Stimulated activated CD8-positive, alpha-beta memory T cell treated with anti-CD3 and anti-CD28 coated beads, Interleukin-4, amount 100 ng/mL, for 24 hours (primary cell): ENCODE data around the gene STK35.

Source experiments
- DNase-seq: peaks from one replicate; pipeline ENCODE4 v3.0.0-alpha.2; 2020; ENCODE audit warnings: low read depth

Gene STK35

DNA sequence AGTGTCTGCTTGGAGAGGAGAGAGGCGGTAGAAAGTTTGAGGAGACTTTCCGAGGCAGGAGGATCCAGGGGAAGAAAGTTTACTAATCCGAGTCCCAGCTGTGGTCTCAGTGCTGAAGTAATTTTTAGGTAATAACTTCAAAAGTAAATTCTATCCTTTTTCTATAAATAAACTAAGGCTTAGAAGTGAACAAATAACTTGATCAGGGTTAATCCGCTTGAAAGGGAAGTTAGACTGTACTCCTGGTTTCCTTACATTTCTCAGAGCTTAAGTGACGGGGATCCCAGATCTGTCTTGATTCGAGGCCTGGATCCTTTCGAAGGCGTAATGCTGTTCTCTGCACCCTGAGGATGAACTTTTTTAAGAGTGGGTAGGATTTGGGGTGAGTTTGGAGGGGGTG, 2.6 kb downstream of the STK35 start:
- DNase-seq = no peak

DNA sequence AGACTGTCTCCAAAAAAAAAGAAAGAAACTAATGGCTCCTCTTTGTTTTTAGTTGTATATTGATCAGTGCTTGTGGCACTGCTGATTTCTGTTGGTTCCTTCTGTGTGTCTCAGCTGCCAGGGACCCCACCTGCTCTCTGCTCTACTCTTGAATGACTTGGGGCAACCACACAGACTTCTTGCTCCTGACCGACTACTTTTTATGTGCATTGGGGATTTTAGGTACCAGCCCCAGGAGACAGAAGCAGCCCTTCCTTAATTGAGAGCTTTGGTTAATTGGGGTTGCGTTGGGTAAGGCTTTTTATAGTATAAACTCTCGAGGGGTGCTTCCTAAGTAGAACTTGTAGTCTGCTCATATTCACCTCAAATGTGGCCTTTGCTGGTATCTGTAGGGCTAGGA, 6.9 kb downstream of the STK35 start:
- no peak for DNase-seq

DNA sequence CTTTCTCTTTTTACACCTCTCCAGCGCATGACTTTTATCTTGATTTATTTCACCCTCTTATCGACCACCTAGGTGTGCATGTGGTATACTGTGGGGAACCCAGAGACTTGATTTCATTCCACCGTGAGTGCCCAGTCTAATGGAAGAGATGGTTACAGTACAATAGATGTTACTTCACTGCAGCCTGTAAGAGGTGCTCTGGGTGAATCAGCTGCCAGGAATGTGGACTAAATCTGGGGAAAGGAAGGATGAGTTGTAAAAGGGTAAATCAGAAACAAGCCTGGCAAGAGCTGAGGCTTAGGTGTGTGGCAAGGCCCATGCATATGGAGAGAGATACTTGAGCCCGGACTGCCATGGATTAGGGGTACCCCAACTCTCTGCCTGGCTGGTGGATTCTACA, 7.4 kb downstream of the STK35 start:
- DNase-seq = no peak

DNA sequence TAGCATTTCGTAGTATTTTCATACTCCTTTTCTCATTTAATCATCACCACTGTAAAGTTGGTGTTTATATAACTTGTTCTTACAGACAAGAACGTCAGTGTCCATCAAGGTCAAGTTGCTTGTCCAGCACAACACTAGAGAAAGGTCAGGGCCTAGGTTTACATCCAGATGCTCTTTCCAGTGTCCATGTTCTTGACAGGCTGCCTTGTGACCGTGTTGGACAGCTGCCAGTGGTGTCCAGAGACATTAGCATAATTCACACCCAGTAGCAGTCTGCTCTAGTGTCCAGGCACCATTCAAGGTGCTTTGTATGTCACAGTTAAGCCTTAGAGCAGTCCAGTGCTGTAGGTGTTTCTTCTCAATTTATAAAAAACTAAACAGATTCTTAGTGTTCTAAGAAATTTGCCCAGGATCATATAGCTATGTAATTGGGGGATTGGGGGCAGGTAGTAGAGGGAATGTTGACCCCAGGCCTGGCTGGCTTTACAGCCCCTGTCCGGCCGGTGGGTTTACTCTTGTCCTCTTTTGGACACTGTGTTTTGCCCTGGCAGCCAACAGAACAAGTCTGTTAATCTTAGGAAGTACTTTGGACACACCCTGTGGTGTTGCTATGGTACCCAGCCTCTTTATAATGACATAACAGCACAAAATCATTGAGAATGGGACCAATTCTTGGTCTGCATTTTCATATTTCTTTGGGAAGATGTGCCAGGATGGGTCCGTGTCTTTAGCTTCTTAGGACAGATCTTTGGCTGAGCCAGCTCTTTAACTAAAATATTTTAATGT, 8.0 kb downstream of the STK35 start:
- no peak for DNase-seq

DNA sequence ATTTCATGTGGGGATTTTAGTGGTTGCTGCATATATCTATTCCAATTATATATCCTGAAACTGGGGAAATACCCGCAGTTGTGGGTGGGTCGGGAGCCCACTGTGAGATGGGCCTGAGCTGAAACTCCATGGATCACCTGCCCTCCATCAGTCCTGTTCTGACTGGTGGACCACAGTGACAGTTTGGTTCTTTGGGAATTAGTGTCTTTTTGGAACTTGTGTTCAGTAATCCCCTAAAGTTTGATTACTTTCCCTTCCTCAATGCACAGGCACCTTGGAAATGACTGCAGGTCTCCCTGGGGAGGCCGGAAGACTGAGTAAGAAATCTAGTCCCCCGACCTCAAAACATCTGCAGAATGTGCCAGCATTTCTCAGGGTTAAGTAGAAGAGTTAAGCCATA, 11.3 kb downstream of the STK35 start:
- no peak for DNase-seq

DNA sequence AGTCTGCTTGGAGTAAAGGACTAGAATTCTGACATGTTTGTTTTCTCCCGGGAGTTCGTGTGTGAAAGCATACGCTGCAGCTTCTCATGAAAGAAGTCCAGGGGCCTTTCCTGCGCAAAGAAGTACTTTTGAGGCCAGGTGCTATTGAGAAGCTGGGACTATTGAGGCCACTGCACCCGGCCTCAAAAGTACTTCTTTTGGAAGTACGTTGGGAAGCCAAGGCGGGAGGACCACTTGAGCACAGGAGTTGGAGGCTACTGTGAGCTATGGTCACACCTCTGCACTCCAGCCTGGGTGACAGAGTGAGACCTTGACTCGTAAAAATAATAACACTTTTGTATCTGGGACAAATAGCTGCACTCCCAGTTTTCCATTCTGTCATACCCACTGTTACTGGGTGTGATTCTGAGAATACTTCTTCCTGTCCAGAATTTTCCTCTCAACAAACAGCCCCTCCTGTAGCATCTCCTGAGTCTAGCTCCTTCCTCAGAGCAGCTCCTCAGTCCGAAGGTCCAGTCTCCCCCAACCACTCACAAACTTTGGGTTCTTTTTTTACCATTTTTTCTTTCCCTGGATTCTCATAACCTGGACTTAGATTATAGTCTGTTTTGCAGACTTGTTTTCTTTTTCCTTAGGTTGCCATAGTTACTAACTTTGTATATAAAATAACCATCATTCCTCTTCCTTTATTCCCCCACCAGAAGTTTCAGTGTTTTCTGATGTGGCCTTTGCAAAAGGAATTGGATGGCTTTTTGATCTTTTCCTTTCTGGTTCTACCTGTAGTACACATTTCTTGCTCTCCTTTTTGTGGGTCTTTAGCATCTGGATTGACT, 12.7 kb downstream of the STK35 start:
- no peak for DNase-seq

DNA sequence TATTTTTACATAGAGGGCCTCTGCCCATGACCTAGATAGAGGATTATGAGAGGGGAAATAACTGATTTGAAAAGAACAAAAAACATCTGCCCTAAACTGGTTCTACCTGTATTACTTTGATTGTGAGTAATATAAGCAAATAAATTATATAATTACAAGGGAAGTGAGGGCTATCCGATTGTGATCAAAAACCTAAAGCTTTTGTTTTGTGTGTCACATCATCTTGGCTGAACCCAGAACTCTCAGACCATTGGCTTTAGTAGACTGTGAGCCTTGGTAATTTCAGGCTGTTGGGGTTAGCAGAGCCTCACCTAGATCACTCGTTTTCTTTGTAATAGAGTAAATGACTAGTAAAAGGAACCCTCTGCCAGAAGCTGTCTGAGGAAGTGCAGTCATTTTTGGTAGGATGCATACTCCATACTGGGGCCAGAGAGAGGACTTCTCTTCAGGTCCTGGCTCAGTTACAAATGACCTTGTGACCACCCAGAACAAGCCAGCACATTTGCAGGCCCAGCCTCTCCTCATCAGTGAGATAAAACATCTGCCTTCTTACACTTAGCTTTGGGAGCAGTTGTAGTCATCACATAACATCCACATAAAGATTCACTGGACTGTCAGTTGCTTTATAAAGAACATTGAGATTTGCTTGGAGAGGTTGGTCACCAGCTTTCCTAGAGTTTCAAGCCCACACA, 13.5 kb downstream of the STK35 start:
- no peak for DNase-seq

DNA sequence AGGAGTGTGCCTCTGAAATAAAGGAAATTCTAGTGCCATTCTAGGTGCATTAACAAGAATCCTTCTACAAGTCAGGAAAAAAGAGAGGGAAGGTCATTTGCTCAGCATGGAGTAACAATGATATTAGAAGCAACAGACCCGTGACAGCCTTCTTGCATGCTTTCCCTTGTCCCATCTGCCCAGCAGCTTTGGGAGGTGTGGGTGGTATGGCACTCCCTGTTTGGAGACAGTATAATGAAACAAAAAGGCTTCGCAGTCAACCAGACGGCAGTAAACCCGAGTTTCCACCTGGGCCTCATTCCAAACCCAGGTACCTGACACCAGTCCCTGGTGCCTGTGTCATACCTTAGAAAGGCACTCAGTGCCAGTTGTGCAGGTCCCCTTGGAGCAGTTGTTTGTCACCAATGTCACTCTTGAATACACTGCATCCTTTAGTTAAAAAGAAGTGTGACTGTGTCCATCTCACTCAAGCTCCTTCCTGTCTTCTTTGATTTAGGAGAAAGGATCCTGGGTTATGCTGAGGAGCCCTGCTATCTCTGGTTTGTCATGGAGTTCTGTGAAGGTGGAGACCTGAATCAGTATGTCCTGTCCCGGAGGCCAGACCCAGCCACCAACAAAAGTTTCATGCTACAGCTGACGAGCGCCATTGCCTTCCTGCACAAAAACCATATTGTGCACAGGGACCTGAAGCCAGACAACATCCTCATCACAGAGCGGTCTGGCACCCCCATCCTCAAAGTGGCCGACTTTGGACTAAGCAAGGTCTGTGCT, 14.7 kb downstream of the STK35 start:
- no peak for DNase-seq

DNA sequence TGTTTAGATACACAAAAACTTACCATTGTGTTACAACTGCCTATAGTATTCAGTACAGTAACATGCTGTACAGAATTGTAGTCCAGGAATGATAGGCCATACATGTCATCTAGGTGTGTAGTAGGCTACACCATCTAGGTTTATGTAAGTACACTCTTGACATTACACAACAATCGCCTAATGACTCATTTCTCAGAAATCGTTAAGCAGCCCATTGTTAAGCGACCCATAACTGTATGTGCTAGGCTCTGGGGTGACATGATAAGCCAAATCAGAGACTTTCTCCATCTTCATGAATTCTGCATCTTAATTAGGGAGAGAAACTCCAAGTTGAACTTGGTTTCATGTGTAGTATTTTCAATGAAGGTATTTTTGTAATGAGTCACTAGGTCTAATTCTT, 17.2 kb downstream of the STK35 start:
- no peak for DNase-seq

DNA sequence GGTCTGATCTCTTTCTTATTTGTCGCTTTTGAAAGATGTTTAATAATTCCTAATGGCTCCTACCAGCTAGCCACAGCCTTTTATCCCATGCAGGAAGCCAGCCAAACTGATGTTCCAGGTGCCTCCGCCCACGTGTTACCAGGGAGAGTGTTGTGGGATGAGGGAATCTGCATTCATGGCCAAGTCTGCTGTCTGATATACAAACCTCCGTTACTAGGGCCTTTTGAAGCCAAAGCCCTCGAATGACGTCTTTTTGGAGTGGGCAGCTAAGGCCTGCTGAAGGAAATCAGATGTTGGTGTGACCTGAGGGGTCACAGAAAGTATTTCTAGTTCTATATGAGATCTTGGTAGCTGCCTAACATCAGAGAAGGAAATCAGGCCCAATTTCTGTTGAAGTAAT, 21.3 kb downstream of the STK35 start:
- DNase-seq = no peak

DNA sequence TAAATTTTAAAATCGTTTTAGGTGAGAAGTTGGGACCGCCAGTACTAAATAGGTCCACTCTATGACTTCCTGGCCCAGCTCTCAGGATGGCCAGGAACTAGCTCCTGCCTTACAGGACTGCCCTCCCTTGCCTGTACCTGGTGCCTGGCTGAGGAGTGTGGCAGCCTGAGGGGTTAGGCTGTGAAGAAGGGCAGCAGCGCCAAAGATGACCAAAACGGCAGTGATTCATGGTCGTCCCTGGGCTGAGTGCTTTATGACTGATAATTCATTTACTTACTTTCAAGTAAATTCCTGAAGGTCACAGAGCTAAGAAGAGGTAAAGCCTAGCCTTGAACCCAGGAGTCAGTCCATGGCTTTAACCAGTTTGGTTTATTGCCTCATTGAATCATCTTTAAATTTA, 22.1 kb downstream of the STK35 start:
- no peak for DNase-seq

DNA sequence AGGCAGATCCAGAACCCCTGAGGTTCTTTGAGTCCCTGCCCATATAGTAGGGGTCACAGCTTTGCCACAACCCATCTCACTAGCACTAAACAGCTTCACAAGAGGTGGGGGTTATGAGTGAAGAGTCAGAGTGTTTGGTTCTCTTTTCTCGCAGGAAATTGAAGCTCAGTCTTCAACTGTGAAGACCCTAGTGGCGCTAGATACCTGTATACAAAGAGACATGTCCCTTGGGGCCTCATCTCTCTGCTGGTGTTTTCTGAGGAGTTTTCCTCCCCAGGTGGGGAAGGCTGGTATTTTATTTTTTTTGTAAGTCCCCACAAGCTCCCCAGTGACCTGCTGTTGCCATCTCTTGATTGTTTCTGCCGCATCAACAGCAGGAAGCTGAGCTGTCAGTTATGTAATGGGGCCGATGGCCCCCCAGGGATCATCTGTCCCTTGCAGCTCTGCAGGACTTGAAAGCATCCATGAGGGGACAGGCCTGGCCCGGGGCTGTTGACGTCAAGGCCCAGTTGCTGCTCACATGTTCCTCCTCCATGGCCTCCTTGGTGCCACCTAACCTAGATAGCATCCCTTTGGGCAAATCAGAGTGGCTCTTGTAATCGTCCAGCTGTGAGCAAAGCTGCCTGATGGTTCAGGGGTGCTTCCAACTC, 23.1 kb downstream of the STK35 start:
- DNase-seq = no peak

DNA sequence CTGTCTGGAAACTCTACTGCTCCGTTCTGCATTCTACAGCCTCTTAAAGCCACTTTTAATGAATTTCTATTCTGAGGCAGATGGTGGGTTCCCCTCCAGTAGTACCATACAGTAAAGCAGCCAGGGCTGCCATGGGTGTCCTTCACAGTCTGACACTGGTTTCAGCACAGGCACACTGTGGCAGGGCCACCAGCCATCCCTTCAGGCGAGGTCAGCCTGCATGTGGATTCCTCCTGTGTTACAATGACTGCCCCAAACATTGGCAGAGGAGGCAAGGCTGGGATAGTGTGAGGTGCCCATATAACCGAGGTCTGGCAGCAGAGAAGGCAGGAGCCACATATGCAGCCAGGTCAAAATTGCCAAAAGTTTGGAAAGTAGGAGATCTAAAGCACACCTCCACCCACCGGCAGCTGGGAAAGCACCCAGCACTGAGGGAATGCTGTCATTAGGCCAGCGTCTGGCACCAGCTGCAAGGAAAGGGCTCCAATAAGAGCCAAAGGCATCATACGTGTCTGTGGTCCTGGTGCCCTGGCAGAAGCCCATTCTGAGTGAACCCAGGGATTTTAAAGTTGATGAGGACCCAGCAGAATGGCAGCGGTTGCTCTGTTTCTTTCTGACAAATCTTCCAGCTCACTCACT, 24.0 kb downstream of the STK35 start:
- no peak for DNase-seq

DNA sequence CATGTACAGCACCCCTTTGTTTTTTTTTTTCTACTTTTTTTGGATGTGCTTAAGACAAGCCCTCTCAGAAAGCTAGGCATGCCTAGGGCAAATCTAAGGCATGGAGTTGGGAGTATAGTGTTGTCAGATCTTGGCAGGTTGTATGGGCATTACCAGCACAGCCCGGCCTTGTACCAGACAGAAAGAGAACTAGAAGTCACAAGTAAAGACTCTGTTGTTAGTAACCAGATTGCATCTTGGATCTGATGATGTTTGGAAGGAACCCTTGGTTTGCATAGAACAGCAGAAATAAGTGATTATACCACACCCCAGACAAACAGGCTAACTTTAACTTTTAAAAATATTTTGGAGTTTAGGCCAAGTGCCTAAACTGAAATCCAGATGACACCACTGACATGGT, 25.6 kb downstream of the STK35 start:
- no peak for DNase-seq

DNA sequence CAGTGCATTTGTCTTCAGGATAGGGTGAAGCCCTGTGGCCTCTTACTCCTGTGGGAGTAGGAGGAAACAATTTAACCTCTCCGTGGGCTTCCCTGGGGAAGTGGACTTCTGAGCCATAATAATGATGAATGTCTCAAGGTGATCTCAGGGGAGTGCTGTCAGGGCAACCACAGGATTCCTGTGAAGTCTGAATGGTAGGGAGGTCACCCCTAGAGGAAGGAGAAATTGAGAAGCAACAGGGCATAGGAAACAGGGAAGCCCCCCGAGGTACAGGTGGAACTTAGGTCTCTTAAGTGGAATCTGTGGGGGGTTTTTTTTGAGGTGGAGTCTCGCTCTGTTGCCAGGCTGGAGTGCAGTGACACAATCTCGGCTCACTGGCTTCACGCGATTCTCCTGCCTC, 26.9 kb downstream of the STK35 start:
- DNase-seq = no peak

DNA sequence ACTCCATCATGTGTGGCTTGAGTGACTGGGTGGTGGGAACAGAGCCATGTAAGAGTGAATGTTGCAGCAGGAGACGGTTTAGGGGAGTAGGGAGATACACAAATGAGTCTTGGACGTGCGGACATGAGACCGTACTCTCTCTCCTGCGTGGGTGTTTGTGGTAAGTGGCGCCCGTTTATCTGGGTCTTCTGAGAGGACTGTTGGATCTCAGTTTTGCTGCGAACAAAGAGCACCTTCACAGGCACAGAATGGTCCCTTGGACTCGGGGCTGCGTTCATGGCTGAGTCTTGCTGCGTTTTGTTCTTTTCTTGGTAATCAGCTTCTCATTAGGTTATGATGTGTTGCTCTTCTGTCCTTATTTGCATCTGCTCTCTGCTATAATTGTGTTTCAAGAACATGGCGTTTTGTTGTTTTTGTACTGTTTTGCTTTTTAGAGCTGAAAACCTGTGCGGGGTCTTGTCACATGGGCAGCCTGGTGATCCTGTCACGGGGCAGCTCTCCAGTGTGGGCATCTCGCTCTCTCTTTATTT, 28.5 kb downstream of the STK35 start:
- DNase-seq = no peak

DNA sequence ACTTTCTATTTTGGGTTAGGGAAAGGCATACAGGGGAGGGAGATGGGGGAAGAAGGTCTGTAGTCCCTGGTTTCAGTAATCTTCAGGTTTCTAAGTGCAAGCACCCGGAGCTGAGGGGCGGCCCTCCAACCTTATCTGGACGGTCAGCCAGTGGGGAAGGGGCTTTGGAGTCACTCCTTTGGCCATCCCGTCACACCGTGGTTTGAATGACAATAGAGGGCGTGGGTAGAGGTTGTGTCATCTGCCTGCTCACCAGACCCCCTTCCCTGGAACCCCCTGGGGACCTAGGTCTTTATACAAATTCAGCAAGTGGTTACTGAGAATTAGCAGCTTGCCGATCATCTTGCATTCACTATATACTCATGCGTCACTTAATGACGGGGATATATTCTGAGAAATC, 29.1 kb downstream of the STK35 start:
- DNase-seq = no peak

DNA sequence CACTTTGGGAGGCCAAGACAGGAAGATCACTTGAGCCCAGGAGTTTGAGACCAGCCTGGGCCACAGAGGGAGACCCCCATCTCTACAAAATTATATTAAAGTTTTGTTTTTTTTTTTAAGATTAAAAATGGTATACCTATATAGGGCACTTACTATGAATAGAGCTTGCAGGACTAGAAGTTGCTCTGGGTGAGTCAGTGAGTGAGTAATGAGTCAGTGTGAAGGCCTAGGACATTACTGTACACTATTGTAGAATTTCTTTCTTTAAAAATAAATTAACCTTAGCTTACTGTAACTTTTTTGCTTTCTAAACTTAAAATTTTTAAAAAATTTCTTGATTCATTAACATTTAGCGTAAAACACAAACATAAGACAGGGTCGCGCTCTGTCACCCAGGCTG, 29.7 kb downstream of the STK35 start:
- DNase-seq = no peak

DNA sequence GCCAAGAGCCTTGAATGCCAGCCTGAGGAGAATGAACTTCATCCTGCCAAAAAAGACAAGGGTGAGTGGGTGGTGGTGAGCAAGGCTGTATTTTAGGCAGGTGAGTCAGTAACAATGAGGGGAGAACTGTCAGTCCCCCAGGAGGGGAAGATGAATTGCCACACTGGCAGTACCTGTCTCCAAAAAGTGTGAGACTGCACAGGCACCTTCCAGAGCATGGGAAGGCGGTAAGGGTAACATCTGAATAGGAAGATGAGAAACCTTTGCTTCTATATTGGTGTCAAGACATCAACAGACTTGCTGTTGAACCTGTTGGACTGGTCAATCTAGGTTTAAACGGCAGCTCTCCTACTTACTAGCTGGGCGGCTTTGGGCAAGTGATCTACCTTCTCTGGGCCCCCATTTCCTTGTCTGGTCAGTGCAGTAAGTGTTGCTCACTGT, 30.9 kb downstream of the STK35 start:
- no peak for DNase-seq

DNA sequence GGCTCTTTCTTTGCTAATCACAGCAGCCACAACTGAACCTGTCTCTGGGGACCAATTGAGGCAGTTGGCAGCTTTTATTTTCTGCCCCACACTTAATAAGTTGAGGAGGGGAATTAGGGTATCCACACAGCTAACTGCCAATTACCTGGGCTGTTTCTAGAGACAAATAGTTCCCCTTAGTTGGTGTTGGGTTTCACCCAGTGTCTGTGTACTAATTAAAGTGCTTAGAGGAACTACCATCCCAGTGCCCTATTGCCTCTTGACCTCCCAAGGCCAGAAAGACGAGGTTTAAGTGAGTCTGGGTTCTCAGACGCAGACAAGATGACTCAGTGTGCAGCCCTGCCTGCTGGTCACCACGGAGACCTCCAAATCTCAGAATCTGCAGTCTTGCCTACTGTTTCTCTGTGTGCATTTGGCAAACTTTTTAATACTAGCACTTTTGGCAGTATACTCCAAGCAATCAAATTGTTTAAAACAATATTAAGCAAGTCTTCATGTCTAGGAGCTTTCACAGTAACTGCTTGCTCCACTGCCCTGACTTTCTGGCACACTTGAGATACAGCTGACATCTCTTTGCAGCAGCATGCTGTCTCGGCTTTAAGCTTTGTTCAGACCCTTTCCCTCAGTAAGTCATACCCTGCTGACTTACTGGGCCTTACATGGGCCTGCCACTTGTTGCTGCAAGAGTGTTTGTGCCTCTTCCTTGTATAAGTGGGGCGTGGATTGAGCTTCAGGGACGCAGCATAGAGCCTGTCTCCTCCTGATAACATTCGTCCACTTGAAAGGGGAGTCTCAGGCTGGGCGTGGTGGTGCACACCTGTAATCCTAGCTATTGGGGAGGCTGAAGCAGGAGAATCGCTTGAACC, 31.9 kb downstream of the STK35 start:
- DNase-seq = no peak
